ENCODE measurements around the gene ATP10A. TPM values are rescaled to one million over a fixed set of nuclear protein-coding genes. Genes with fewer than 3 reads are reported as not detected.

ATP10A gene
- total RNA-seq, 4 donors from 2014 or later, result 8.1 to 36.0 (median 17.9) TPM

- no peak for DNase-seq (ENCODE audit: low spot score in 2 of 2)
- Histone ChIP-seq H3K36me3 (no peaks in the 10 kb centered on the region), H3K27ac (no peak overlapping the region), H3K4me1 (peaks cover 0 to 10% (median under 1%) of the 10 kb centered on the region in 4 donors), H3K4me3 (no peak overlapping the region), H3K9me3 (no peaks in the 10 kb centered on the region), H3K27me3 (no peaks in the 10 kb centered on the region)
- WGBS, 2 donors, result 82 to 91% methylated on average over 4 of the region's 4 CpGs
- TF ChIP-seq EP300 (IDR thresholded peaks at IDR 0.05) (no peak), POLR2A (IDR thresholded peaks at IDR 0.05) (no peak), CTCF (IDR thresholded peaks at IDR 0.05) (no peak)
Observed at GRCh38 chr15:25891081-25891480, 28.0 kb upstream of the ATP10A start.

- TF ChIP-seq EP300 (IDR thresholded peaks at IDR 0.05) (no peak), CTCF (IDR thresholded peaks at IDR 0.05) (no peak), POLR2A (IDR thresholded peaks at IDR 0.05) (no peak)
- 67 to 75% methylated on average over 5 of the region's 5 CpGs for WGBS, 2 donors
Observed at GRCh38 chr15:25890529-25890928, 27.4 kb upstream of the ATP10A start.

GRCh38 chr15:25887870-25888269 lies 24.7 kb upstream of the ATP10A start:
- TF ChIP-seq CTCF (IDR thresholded peaks at IDR 0.05) (no peak), POLR2A (IDR thresholded peaks at IDR 0.05) (no peak), EP300 (IDR thresholded peaks at IDR 0.05) (no peak)
- Histone ChIP-seq H3K27ac (no peak overlapping the region), H3K4me1 (peaks cover 0 to 13% (median 1%) of the 10 kb centered on the region in 4 donors), H3K4me3 (no peak overlapping the region), H3K36me3 (no peaks in the 10 kb centered on the region), H3K9me3 (no peaks in the 10 kb centered on the region), H3K27me3 (no peaks in the 10 kb centered on the region)
- WGBS, 2 donors, result 64 to 82% methylated on average over 3 of the region's 3 CpGs
- DNase-seq (ENCODE audit: low spot score in 2 of 2), result no peak

More at GRCh38 chr15:25890529-25890928, 27.4 kb upstream of the ATP10A start:
- no peaks in the 10 kb centered on the region for H3K9me3 ChIP-seq
- no peak for DNase-seq (ENCODE audit: low spot score in 2 of 2)
- no peaks in the 10 kb centered on the region for H3K27me3 ChIP-seq
- H3K4me1 ChIP-seq, result peaks cover 0 to 13% (median 1%) of the 10 kb centered on the region in 4 donors
- no peak overlapping the region for H3K4me3 ChIP-seq
- no peak overlapping the region for H3K27ac ChIP-seq
- no peaks in the 10 kb centered on the region for H3K36me3 ChIP-seq

GRCh38 chr15:25886498-25887140 lies 23.5 kb upstream of the ATP10A start:
- H3K27ac ChIP-seq, result peak overlapping the region in 1 of 4 donors; percentile 71
- H3K36me3 ChIP-seq, result no peaks in the 10 kb centered on the region
- H3K4me3 ChIP-seq, result no peak overlapping the region
- no peak for DNase-seq (ENCODE audit: low spot score in 2 of 2)
- H3K9me3 ChIP-seq, result no peaks in the 10 kb centered on the region
- H3K27me3 ChIP-seq, result no peaks in the 10 kb centered on the region
- peaks cover 0 to 13% (median 1%) of the 10 kb centered on the region in 4 donors for H3K4me1 ChIP-seq
- WGBS, 2 donors, result 40 to 42% methylated on average over 7 of the region's 7 CpGs
- peak in 1 of 2 donors; percentile 78 for TF ChIP-seq EP300 (IDR thresholded peaks at IDR 0.05)
- no peak for TF ChIP-seq CTCF (IDR thresholded peaks at IDR 0.05)
- TF ChIP-seq POLR2A (IDR thresholded peaks at IDR 0.05), result no peak

- Histone ChIP-seq H3K4me3 (no peak overlapping the region), H3K4me1 (peaks cover 0 to 13% (median 1%) of the 10 kb centered on the region in 4 donors), H3K27ac (no peak overlapping the region), H3K27me3 (no peaks in the 10 kb centered on the region), H3K36me3 (no peaks in the 10 kb centered on the region), H3K9me3 (no peaks in the 10 kb centered on the region)
- DNase-seq (ENCODE audit: low spot score in 2 of 2), result no peak
- TF ChIP-seq CTCF (IDR thresholded peaks at IDR 0.05) (no peak), POLR2A (IDR thresholded peaks at IDR 0.05) (no peak), EP300 (IDR thresholded peaks at IDR 0.05) (no peak)
- WGBS, 2 donors, result 58 to 59% methylated on average over 5 of the region's 5 CpGs
Observed at GRCh38 chr15:25884370-25884769, 21.2 kb upstream of the ATP10A start.
